Frontal cortex (tissue), 4 donors: Measurements from ENCODE around the gene NCR2. TPM values are rescaled to one million over a fixed set of nuclear protein-coding genes. Genes with fewer than 3 reads are reported as not detected.

Source experiments
- DNase-seq, 2 donors: peaks; one replicate each; pipeline ENCODE4 v3.0.0; 2012; ENCODE audit warnings: low spot score in 2 of 2
- FAIRE-seq: peaks from 2 replicates; lab custom pipeline; 2012; peaks lifted over from hg19 to GRCh38; lab: Jason Lieb, UNC
- small RNA-seq: library from RNA; depleted of rRNA; stranded (forward); fragments of <200 nt; gene quantifications from one replicate; pipeline ENCODE3, GENCODE V24; 2014
- total RNA-seq: library from RNA; depleted of rRNA; stranded (reverse); fragments of >200 nt; gene quantifications from one replicate; pipeline ENCODE4 v1.2.3, GENCODE V29; 2014
- donor health status: control.
- donor health status: control.
- donor health status: control.

The NCR2 gene
- total RNA-seq, 1 donor from 2014 or later, result not detected

GRCh38 chr6:41377071-41377470, 41.7 kb downstream of the NCR2 start:
- DNase-seq (no peak), FAIRE-seq (no peak)

GRCh38 chr6:41379306-41379705, 43.9 kb downstream of the NCR2 start:
- FAIRE-seq, result no peak
- no peak for DNase-seq

- FAIRE-seq, result no peak
- no peak for DNase-seq
Measured at GRCh38 chr6:41386594-41386993, 51.2 kb downstream of the NCR2 start.

- DNase-seq, result no peak
- FAIRE-seq, result no peak
Measured at GRCh38 chr6:41392246-41392645, 56.8 kb downstream of the NCR2 start.

- no peak for FAIRE-seq
- DNase-seq, result no peak
Measured at GRCh38 chr6:41396335-41396734, 60.9 kb downstream of the NCR2 start.

GRCh38 chr6:41399424-41399823, 64.0 kb downstream of the NCR2 start:
- FAIRE-seq (no peak), DNase-seq (no peak)

Small RNA genes lying within 50 kb of the gene (small RNA-seq; reads per million reads assigned to genes)
- not detected for gene RNU6-643P

Other genes starting within 250 kb of the NCR2 start
- 0.41 TPM for gene TREML1, start 181.3 kb upstream of the NCR2 start, total RNA-seq
- 4.9 TPM for gene TREM2, start 172.5 kb upstream of the NCR2 start, total RNA-seq
- gene TREML2, start 134.5 kb upstream of the NCR2 start, total RNA-seq, result under 0.01 TPM
- not detected for gene TREML4, start 107.3 kb upstream of the NCR2 start, total RNA-seq
- gene TREM1, start 48.9 kb upstream of the NCR2 start, total RNA-seq, result not detected
- gene FOXP4, start 210.8 kb downstream of the NCR2 start, total RNA-seq, result 0.82 TPM